K562 (cell line): Measurements from ENCODE around the gene CSK. TPM values are rescaled to one million over a fixed set of nuclear protein-coding genes. Genes with fewer than 3 reads are reported as not detected.

Experiments
- ADNP ChIP-seq: fragments of 200-800 bp; sonication (Bioruptor generic); IDR thresholded peaks from 2 replicates; pipeline ENCODE4 v1.6.1; 2016; ENCODE audit warnings: missing genetic modification characterization, missing compliant biosample characterization
- ARID2 ChIP-seq: fragments of 450-650 bp; IDR thresholded peaks from 2 replicates; pipeline ENCODE4 v1.6.1; 2017; ENCODE audit warnings: antibody characterized with exemption, mild to moderate bottlenecking
- BHLHE40 ChIP-seq: IDR thresholded peaks from 2 replicates; pipeline ENCODE4 v1.6.1; 2011; ENCODE audit warnings: low read length, improper control_type of control experiment
- ETV1 ChIP-seq: fragments of 450-650 bp; conservative IDR thresholded peaks from 2 replicates; pipeline ENCODE4 v1.6.1; 2016; ENCODE audit warnings: missing genetic modification characterization, control low read depth, low read depth, missing compliant biosample characterization
- KAT7 ChIP-seq: sonication (generic); formaldehyde crosslinking; IDR thresholded peaks from 2 replicates; pipeline ENCODE4 v1.8.0; 2022; ENCODE audit warnings: missing genetic modification reagents, mild to moderate bottlenecking, borderline replicate concordance
- MAFF ChIP-seq: IDR thresholded peaks from 2 replicates; pipeline ENCODE4 v1.6.1; 2012; ENCODE audit warnings: low read length, improper control_type of control experiment
- NRF1 ChIP-seq, 2 experiments: fragments of 450-650 bp; IDR thresholded peaks in 1 of 2; conservative IDR thresholded peaks in 1 of 2; 2 replicates each; pipeline ENCODE4 v1.6.1; 2014; ENCODE audit warnings: mild to moderate bottlenecking in 2 of 2
- SMARCB1 ChIP-seq: IDR thresholded peaks from 2 replicates; pipeline ENCODE4 v1.6.1; 2011; ENCODE audit warnings: improper control_type of control experiment, low read depth; ENCODE audit not compliant: insufficient read length
- SRSF9 ChIP-seq: fragments of 200-400 bp; formaldehyde crosslinking; IDR thresholded peaks from 2 replicates; pipeline ENCODE4 v1.6.1; 2017; ENCODE audit warnings: low read depth, low read length, borderline replicate concordance
- TOE1 ChIP-seq, 2 experiments: fragments of 450-650 bp in 1 of 2; sonication (generic) in 1 of 2; formaldehyde crosslinking in 1 of 2; IDR thresholded peaks; 2 replicates each; pipeline versions ENCODE4 v1.7.1 to v1.8.0; 2016 to 2022; ENCODE audit warnings: borderline replicate concordance in 2 of 2, mild to moderate bottlenecking in 2 of 2, antibody characterized with exemption in 1 of 2, inconsistent platforms in 1 of 2, low read depth in 1 of 2, missing genetic modification reagents in 1 of 2, moderate library complexity in 1 of 2
- ZNF12 ChIP-seq: sonication (generic); formaldehyde crosslinking; IDR thresholded peaks from 2 replicates; pipeline ENCODE4 v1.4.0; 2020; ENCODE audit warnings: mild to moderate bottlenecking, missing genetic modification reagents
- ZNF121 ChIP-seq: sonication (generic); formaldehyde crosslinking; conservative IDR thresholded peaks from 2 replicates; pipeline ENCODE4 v1.8.0; 2022; ENCODE audit warnings: missing genetic modification reagents
- ZNF668 ChIP-seq: fragments of 250-450 bp; sonication (Bioruptor Pico); IDR thresholded peaks from 2 replicates; pipeline ENCODE4 v1.8.0; 2022; ENCODE audit warnings: mild to moderate bottlenecking, inconsistent platforms
- ZNF766 ChIP-seq: fragments of 200-800 bp; sonication (Bioruptor generic); conservative IDR thresholded peaks from 2 replicates; pipeline ENCODE4 v1.6.1; 2016; ENCODE audit warnings: missing genetic modification characterization, missing compliant biosample characterization
- polyA plus RNA-seq, 8 experiments: library from polyadenylated mRNA; depleted of rRNA in 4 of 8; stranded (reverse) in 5 of 8; unstranded in 3 of 8; fragments of >200 nt; fragmentation: Nextera tagmentation in 2 of 8; fragmentation: Illumina TruSeq in 1 of 8; extraction: Ambion mirVana in 2 of 8; extraction: Trizol in 1 of 8; gene quantifications; 2 replicates each; pipeline versions ENCODE4 v1.2.1 to v1.2.3, GENCODE V29; 2011 to 2014; ENCODE audit warnings: inconsistent platforms in 1 of 8, missing spikeins in 1 of 8
- total RNA-seq, 7 experiments: library from RNA; depleted of rRNA in 6 of 7; stranded (reverse); fragments of >200 nt in 6 of 7; fragmentation: Illumina TruSeq in 2 of 7; extraction: Trizol in 2 of 7; gene quantifications; 2 replicates each; pipeline versions ENCODE4 v1.2.1 to v1.2.3, GENCODE V29; 2011 to 2021; ENCODE audit warnings: low replicate concordance in 1 of 7
- TF ChIP-seq, protein P1 (sequence below): sonication (generic); formaldehyde crosslinking; IDR thresholded peaks from 2 replicates; pipeline ENCODE4 v1.8.0; 2022; ENCODE audit warnings: mild to moderate bottlenecking, missing genetic modification reagents
- TF ChIP-seq, protein P2 (sequence below): sonication (generic); formaldehyde crosslinking; IDR thresholded peaks from 2 replicates; pipeline ENCODE4 v1.9.0; 2022; ENCODE audit warnings: mild to moderate bottlenecking, missing genetic modification reagents
- TF ChIP-seq, protein P3 (sequence below), 2 experiments: fragments of 450-650 bp; conservative IDR thresholded peaks; 2 replicates each; pipeline ENCODE4 v1.6.1; 2017; ENCODE audit warnings: mild to moderate bottlenecking in 2 of 2, moderate library complexity in 2 of 2
- TF ChIP-seq, protein P4 (sequence below): fragments of 250-450 bp; sonication (Bioruptor Pico); IDR thresholded peaks from 2 replicates; pipeline ENCODE4 v1.9.0; 2021; ENCODE audit warnings: mild to moderate bottlenecking, inconsistent platforms
- TF ChIP-seq, protein P5 (sequence below): sonication (generic); formaldehyde crosslinking; IDR thresholded peaks from 2 replicates; pipeline ENCODE4 v1.8.1; 2023; ENCODE audit warnings: mild to moderate bottlenecking, missing genetic modification reagents, moderate library complexity

CSK gene
- total and polyA plus RNA-seq, 9 of the 15 experiments (the other 6 are each of a cell fraction or from before 2014, with no cell fraction given), result 1.5 to 112 (median 22.5) TPM

DNA sequence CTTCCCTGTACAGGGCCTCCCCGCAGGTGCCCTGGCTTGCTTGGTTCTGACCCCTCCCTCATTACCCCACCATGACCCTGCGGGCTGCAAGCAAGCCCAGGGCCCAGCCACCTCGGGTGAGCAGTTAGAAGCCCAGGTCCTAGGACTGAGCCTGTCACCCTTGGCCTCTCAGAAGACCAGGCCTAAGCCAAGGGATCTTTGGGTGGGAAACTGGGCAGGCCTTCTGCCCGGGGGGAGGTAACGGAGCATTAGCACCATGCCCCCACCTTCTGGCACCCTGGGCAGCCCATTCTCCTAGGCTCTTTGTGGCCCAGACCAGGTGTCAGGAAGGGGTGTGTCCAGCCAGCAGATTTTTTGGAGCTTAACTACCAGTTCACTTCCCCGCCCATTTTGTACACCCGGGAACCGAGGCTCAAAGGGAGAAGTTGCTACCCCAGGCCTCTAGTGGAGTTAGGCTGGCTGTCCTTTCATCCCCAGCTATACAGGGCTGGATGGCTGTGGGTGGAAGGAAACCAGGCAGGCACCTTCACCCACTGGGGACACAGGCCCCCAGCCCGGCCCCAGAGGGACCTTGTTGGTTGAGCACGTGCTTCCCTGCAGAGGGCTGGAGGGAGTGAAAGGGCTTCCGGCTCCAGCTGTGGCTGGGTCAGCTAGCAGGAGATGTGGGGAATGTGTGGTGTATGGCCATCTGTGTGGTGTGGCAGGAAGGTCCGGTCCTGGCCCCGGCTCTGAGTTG is 1.4 kb downstream of the CSK start (continued):
- TF ChIP-seq, protein P1, sequence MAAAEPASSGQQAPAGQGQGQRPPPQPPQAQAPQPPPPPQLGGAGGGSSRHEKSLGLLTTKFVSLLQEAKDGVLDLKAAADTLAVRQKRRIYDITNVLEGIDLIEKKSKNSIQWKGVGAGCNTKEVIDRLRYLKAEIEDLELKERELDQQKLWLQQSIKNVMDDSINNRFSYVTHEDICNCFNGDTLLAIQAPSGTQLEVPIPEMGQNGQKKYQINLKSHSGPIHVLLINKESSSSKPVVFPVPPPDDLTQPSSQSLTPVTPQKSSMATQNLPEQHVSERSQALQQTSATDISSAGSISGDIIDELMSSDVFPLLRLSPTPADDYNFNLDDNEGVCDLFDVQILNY (CRISPR knock-in tag), result no peak
- TF ChIP-seq MAFF, result no peak
- TF ChIP-seq ZNF12, result no peak
- no peak for TF ChIP-seq TOE1 (IDR thresholded peaks at IDR 0.05; ENCODE audit: borderline replicate concordance)
- TF ChIP-seq TOE1 (CRISPR knock-in tag; IDR thresholded peaks at IDR 0.05; ENCODE audit: borderline replicate concordance, low read depth), result no peak
- TF ChIP-seq KAT7 (CRISPR knock-in tag), result no peak
- TF ChIP-seq ADNP (tag), result no peak
- no peak for TF ChIP-seq NRF1 (conservative IDR thresholded peaks at IDR 0.05 in 1 of 2, IDR thresholded peaks at IDR 0.05 in 1 of 2)
- TF ChIP-seq, protein P2, sequence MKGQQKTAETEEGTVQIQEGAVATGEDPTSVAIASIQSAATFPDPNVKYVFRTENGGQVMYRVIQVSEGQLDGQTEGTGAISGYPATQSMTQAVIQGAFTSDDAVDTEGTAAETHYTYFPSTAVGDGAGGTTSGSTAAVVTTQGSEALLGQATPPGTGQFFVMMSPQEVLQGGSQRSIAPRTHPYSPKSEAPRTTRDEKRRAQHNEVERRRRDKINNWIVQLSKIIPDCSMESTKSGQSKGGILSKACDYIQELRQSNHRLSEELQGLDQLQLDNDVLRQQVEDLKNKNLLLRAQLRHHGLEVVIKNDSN (CRISPR knock-in tag), result peak; percentile 40; the same call in 1 of the 2 replicates
- TF ChIP-seq SRSF9, result no peak
- TF ChIP-seq SMARCB1, result no peak
- TF ChIP-seq, protein P3, sequence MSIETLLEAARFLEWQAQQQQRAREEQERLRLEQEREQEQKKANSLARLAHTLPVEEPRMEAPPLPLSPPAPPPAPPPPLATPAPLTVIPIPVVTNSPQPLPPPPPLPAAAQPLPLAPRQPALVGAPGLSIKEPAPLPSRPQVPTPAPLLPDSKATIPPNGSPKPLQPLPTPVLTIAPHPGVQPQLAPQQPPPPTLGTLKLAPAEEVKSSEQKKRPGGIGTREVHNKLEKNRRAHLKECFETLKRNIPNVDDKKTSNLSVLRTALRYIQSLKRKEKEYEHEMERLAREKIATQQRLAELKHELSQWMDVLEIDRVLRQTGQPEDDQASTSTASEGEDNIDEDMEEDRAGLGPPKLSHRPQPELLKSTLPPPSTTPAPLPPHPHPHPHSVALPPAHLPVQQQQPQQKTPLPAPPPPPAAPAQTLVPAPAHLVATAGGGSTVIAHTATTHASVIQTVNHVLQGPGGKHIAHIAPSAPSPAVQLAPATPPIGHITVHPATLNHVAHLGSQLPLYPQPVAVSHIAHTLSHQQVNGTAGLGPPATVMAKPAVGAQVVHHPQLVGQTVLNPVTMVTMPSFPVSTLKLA (conservative IDR thresholded peaks at IDR 0.05), result peak; percentile 82 to 87
- no peak for TF ChIP-seq ZNF668
- 0 out of 2 replicates have a peak, but pooled peaks have one; percentile 22 for TF ChIP-seq ETV1 (tag)
- peak; percentile 73 for TF ChIP-seq BHLHE40
- TF ChIP-seq, protein P4, sequence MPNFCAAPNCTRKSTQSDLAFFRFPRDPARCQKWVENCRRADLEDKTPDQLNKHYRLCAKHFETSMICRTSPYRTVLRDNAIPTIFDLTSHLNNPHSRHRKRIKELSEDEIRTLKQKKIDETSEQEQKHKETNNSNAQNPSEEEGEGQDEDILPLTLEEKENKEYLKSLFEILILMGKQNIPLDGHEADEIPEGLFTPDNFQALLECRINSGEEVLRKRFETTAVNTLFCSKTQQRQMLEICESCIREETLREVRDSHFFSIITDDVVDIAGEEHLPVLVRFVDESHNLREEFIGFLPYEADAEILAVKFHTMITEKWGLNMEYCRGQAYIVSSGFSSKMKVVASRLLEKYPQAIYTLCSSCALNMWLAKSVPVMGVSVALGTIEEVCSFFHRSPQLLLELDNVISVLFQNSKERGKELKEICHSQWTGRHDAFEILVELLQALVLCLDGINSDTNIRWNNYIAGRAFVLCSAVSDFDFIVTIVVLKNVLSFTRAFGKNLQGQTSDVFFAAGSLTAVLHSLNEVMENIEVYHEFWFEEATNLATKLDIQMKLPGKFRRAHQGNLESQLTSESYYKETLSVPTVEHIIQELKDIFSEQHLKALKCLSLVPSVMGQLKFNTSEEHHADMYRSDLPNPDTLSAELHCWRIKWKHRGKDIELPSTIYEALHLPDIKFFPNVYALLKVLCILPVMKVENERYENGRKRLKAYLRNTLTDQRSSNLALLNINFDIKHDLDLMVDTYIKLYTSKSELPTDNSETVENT (CRISPR knock-in tag), result no peak
- no peak for TF ChIP-seq ARID2
- no peak for TF ChIP-seq ZNF766
- no peak for TF ChIP-seq ZNF121 (CRISPR knock-in tag)
- TF ChIP-seq, protein P5, sequence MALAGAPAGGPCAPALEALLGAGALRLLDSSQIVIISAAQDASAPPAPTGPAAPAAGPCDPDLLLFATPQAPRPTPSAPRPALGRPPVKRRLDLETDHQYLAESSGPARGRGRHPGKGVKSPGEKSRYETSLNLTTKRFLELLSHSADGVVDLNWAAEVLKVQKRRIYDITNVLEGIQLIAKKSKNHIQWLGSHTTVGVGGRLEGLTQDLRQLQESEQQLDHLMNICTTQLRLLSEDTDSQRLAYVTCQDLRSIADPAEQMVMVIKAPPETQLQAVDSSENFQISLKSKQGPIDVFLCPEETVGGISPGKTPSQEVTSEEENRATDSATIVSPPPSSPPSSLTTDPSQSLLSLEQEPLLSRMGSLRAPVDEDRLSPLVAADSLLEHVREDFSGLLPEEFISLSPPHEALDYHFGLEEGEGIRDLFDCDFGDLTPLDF (CRISPR knock-in tag), result no peak
